ENCODE measurements around the gene MCC. TPM values are rescaled to one million over a fixed set of nuclear protein-coding genes. Genes with fewer than 3 reads are reported as not detected.
"Not testable (repeated sequence)": the region's sequence is repeated elsewhere in the genome, so short reads cannot be mapped to it uniquely, and the experiment has no call there.

The MCC gene
- total RNA-seq, 4 donors from 2014 or later: 17.1 to 90.7 (median 40.1) TPM

DNA sequence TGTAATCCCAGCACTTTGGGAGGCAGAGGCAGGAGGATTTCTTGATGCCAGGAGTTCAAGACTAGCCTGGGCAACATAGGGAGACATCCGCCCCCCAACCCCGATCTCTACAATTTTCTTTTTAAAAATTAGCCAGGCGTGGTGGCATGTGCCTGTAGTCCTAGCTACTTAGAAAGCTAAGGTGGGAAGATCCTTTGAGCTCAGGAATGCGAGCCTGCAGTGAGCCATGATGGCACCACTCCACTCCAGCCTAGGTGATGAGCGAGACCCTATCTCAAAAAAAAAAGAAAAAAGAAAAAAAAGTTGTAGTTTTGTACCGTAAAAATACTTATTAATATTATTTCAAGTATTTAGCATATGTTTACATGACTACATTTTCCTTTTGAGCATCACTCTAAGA is 82.7 kb downstream of the MCC start:
- H3K36me3 ChIP-seq: no peaks in the 10 kb centered on the region
- H3K9me3 ChIP-seq: no peaks in the 10 kb centered on the region
- no peaks in the 10 kb centered on the region for H3K4me1 ChIP-seq
- no peak for DNase-seq
- no peaks in the 10 kb centered on the region for H3K27me3 ChIP-seq
- TF ChIP-seq POLR2A (IDR thresholded peaks at IDR 0.05): no peak
- TF ChIP-seq, protein P1, sequence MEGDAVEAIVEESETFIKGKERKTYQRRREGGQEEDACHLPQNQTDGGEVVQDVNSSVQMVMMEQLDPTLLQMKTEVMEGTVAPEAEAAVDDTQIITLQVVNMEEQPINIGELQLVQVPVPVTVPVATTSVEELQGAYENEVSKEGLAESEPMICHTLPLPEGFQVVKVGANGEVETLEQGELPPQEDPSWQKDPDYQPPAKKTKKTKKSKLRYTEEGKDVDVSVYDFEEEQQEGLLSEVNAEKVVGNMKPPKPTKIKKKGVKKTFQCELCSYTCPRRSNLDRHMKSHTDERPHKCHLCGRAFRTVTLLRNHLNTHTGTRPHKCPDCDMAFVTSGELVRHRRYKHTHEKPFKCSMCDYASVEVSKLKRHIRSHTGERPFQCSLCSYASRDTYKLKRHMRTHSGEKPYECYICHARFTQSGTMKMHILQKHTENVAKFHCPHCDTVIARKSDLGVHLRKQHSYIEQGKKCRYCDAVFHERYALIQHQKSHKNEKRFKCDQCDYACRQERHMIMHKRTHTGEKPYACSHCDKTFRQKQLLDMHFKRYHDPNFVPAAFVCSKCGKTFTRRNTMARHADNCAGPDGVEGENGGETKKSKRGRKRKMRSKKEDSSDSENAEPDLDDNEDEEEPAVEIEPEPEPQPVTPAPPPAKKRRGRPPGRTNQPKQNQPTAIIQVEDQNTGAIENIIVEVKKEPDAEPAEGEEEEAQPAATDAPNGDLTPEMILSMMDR (IDR thresholded peaks at IDR 0.05): no peak
- no peak overlapping the region for H3K4me3 ChIP-seq
- H3K27ac ChIP-seq: no peak overlapping the region
- intact Hi-C loops (cut with DNase I; ENCODE audit: low total_unique reads): no loop called here

DNA sequence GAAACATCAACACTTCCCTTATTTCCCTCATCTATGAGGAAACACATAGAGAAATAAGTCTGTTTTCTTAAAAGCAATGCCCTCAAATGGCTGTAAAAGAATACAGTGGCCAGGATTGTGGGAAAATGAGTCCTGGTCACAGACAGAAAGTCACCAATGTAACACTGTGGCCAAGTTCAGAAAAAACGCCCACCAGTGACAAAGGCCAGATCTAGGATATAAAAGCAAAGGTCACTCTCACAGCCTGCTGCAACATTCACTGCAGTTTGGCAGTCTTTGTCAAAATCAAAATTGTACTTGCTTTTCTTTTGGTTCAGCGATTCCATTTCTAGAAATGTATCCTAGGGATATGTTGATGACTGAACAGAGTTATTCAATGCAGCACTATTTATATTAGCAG is 84.0 kb downstream of the MCC start:
- Histone ChIP-seq H3K4me3 (no peak overlapping the region), H3K36me3 (no peaks in the 10 kb centered on the region), H3K9me3 (no peaks in the 10 kb centered on the region), H3K4me1 (no peaks in the 10 kb centered on the region), H3K27me3 (no peaks in the 10 kb centered on the region), H3K27ac (no peak overlapping the region)
- intact Hi-C loops (cut with DNase I; ENCODE audit: low total_unique reads): no loop called here
- no peak for DNase-seq
- TF ChIP-seq POLR2A (IDR thresholded peaks at IDR 0.05): no peak
- TF ChIP-seq, protein P1 (IDR thresholded peaks at IDR 0.05): no peak

DNA sequence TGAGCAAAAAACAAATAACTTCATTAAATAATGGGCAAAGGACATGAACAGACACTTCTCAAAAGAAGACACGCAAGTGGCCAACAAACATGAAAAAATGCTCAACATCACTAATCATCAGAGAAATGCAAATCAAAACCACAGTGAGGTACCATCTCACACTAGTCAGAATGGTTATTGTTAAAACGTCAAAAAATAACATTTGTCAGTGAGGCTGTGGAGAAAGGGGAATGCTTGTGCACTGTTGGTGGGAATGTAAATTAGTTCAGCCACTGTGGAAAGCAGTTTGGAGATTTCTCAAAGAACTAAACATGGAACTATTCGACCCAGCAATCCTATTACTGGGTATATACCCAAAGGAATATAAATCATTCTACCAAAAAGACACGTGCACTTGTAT is 90.3 kb downstream of the MCC start:
- H3K9me3 ChIP-seq; DNase-seq; H3K27ac ChIP-seq; H3K4me3 ChIP-seq; H3K27me3 ChIP-seq; H3K36me3 ChIP-seq; H3K4me1 ChIP-seq; intact Hi-C loops (cut with DNase I; ENCODE audit: low total_unique reads): not testable (repeated sequence)

DNA sequence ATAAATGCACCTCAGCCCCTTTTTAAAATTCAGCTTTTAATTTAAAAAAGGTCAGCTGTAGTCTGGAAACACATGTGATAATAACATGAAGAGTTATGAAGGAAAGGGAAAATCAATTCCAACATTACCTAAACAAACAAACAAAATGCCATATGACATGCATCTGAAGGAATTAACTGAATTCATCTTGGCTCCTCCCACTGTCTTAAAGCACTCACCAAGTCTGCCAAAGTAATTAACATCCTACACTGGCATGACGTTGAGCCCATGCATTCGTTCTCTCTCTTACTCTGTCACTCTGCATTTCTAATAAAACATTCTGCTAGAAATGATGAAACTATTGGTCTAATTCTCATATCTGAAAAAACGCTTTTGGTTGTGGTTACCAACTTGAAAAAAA is 91.2 kb downstream of the MCC start:
- Histone ChIP-seq H3K27ac (no peak overlapping the region), H3K4me1 (no peaks in the 10 kb centered on the region), H3K27me3 (no peaks in the 10 kb centered on the region), H3K36me3 (no peaks in the 10 kb centered on the region), H3K9me3 (no peaks in the 10 kb centered on the region), H3K4me3 (no peak overlapping the region)
- no peak for DNase-seq
- intact Hi-C loops (cut with DNase I; ENCODE audit: low total_unique reads): no loop called here
- TF ChIP-seq, protein P1 (IDR thresholded peaks at IDR 0.05): no peak
- TF ChIP-seq POLR2A (IDR thresholded peaks at IDR 0.05): no peak

DNA sequence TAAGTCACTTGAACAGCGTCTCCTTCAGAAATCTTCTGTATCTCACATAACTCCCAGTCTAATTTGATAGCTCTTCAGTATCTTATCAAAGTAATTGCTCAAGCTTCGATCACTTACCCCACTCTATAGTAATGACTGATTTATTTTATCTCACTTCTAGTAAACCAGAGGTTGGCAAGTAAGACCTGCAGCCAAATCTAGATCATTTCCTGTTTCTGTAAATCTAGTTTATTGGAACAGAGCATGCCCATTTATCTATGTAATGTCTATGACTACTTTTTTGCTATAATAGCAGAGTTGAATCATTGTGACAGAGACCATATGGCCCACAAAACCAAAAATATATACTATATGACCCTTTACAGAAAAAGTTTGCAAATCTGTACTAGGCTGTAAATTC is 93.6 kb downstream of the MCC start:
- no peaks in the 10 kb centered on the region for H3K9me3 ChIP-seq
- intact Hi-C loops (cut with DNase I; ENCODE audit: low total_unique reads): no loop called here
- DNase-seq: no peak
- H3K27ac ChIP-seq: no peak overlapping the region
- no peaks in the 10 kb centered on the region for H3K27me3 ChIP-seq
- TF ChIP-seq, protein P1 (IDR thresholded peaks at IDR 0.05): no peak
- no peak for TF ChIP-seq POLR2A (IDR thresholded peaks at IDR 0.05)
- no peaks in the 10 kb centered on the region for H3K4me1 ChIP-seq
- H3K4me3 ChIP-seq: no peak overlapping the region
- H3K36me3 ChIP-seq: no peaks in the 10 kb centered on the region

DNA sequence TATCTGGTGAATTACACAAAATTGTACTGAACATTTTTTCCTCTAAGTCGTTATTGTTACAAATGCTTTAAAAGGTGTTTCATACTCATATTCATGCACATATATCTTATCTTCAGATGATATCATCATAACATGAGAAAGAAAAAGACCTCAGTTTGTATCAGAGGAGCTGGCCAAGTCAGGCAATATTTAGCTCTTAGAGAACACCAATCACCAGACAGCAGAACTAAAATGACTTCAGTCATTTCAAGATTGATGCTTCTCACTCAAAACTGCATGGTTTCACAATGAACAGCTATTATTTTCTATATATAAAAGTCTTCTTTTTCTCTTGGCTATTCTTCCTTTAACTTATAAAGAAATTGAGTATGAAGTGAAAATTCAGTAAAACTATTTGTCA is 98.0 kb downstream of the MCC start:
- intact Hi-C loops (cut with DNase I; ENCODE audit: low total_unique reads): no loop called here
- TF ChIP-seq, protein P1 (IDR thresholded peaks at IDR 0.05): no peak
- TF ChIP-seq POLR2A (IDR thresholded peaks at IDR 0.05): no peak
- DNase-seq: no peak
- Histone ChIP-seq H3K36me3 (no peaks in the 10 kb centered on the region), H3K27ac (no peak overlapping the region), H3K9me3 (no peaks in the 10 kb centered on the region), H3K27me3 (no peaks in the 10 kb centered on the region), H3K4me3 (no peak overlapping the region), H3K4me1 (no peaks in the 10 kb centered on the region)

All from uterus (tissue), 4 donors.